HG03159 (cell line): ENCODE results near the gene GAS2L2.
"Not testable (repeated sequence)": the region's sequence is repeated elsewhere in the genome, so short reads cannot be mapped to it uniquely, and the experiment has no call there.

ENCODE experiments used
- ATAC-seq: cut with Tn5 transposase; IDR thresholded peaks from one replicate; pipeline ENCODE4 v1.9.1; 2021; ENCODE audit warnings: mild to moderate bottlenecking, moderate library complexity; ENCODE audit not compliant: unreplicated experiment

The GAS2L2 gene

GRCh38 chr17:35730400-35731005 lies 22.5 kb downstream of the GAS2L2 start:
- no peak for ATAC-seq

DNA sequence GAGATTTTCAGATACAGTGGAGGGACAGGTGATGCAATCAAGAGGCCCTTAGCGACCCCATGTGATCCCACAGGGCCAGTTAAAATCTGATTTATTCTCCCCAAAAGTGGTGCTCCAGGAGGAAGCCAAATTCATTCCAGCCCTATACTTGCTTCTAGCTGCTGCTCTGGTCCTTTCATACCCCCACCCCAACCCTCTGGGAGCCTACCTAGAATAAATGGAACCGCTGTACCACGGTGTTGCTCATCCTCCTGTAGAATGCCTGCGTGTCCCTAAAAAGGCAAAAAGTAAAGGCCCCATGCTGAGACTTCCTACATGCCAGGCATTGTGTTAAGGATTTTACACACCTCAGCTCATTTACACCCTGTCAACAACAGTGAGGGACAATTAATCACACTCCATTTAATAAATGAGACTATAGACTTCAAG lies 23.6 kb downstream of the GAS2L2 start:
- no peak for ATAC-seq

DNA sequence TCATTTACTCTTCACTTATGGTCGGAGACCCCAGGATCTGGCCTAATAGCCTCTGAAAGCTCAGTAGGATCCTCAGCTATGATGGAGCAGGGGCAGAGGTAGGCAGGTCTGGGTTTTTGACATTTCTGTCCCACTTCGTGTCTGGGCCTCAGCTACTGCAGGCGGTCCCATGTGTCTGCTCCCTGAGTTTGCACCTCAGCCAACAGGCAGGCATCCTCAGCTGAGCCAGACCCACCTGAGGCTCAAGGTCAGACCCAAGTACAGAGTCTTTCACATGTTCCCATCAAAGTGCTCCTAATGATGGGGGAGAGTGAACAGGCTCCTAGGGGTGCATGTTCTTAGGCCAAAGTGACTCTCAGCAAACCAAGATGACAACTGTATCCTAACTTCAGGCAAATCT lies 24.5 kb downstream of the GAS2L2 start:
- ATAC-seq: no peak

- no peak for ATAC-seq
Measured at GRCh38 chr17:35727635-35728034, 25.4 kb downstream of the GAS2L2 start.

- no peak for ATAC-seq
Measured at GRCh38 chr17:35726953-35727460, 26.0 kb downstream of the GAS2L2 start.

- no peak for ATAC-seq
Measured at GRCh38 chr17:35726127-35726952, 26.7 kb downstream of the GAS2L2 start.

GRCh38 chr17:35725802-35726126 lies 27.3 kb downstream of the GAS2L2 start:
- no peak for ATAC-seq

DNA sequence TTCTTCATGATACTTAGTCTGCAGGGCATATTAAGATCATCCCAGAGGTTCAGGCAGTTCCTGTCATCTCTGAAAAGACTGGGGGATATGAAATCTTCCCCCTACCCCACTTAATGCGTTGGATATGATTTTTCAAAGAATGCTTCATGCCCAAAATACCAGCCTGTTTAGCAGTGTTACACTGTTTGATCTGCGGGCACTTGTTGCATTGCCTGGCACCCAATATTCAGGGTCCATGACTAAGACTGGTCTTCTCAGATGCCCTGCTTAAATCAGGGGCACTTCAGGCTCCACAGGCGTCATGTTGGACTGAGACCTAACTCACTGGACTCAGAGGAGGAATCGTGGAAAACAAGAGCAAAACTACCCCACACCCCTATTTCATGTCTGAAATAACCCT lies 28.0 kb downstream of the GAS2L2 start:
- no peak for ATAC-seq

GRCh38 chr17:35723735-35724134 lies 29.3 kb downstream of the GAS2L2 start:
- ATAC-seq: no peak

DNA sequence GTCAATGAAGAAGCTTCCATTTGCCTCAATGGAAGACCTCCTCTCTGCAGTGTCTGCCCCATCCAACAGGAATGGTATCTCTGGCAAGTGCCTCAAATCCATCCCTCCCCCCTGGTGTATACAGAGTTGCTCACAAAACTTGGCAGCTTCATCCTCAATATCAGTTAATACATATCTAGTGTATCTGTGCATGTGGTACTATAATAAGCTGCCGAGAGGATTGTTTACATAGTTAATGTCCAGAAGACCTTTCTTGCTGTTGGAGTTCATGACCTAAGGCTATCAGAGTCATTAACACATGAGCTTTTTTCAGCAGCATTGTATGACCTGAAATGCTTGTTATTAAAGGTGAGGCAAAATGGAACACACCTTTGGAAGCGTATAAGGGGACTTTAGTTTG lies 35.6 kb downstream of the GAS2L2 start:
- ATAC-seq: no peak

- ATAC-seq: no peak
Measured at GRCh38 chr17:35716897-35717465, 36.1 kb downstream of the GAS2L2 start.

DNA sequence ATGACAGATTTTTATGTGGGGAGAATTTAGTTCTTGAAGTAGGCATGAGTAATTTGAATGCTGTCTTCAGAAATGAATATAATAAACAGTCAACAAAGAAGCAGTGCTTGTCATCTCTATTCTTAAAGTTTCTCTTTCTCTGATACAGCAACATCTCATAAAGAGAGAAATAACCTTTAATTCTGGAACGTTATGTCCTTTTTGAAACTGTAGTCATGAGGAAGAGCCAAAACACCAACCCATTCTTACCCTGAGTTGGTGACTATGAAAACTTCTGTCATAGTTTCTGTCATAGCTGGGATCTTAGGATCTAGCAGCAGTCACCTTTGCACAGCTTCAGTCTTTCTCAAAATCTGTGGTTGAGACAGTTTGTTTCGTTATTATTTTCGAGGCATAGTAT lies 36.9 kb downstream of the GAS2L2 start:
- ATAC-seq: no peak

GRCh38 chr17:35715416-35715815 lies 37.6 kb downstream of the GAS2L2 start:
- ATAC-seq: no peak

GRCh38 chr17:35714988-35715387 lies 38.1 kb downstream of the GAS2L2 start:
- ATAC-seq: no peak

- no peak for ATAC-seq
Measured at GRCh38 chr17:35713069-35713728, 39.8 kb downstream of the GAS2L2 start.

- ATAC-seq: no peak
Measured at GRCh38 chr17:35710950-35711349, 42.1 kb downstream of the GAS2L2 start.

- no peak for ATAC-seq
Measured at GRCh38 chr17:35709874-35710273, 43.2 kb downstream of the GAS2L2 start.

DNA sequence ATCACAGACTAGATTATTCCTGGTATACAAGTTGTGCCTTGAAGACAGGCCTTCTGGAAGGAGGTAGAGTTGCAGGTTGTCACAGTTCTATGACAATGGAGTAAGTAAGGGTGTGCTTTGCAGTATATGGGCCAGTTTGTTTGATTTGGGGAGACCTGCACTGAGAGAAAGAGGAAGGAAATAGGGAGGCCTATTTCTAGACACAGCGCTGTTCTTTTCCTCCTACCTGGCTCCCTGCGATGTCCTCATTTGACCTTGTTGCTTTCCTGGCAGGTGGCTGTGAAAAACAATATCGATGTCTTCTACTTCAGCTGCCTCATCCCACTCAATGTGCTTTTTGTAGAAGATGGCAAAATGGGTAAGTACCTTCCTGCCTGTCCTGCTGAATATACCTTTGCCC lies 44.1 kb downstream of the GAS2L2 start:
- ATAC-seq: no peak

- no peak for ATAC-seq
Measured at GRCh38 chr17:35708149-35708548, 44.9 kb downstream of the GAS2L2 start.

- ATAC-seq: no peak
Measured at GRCh38 chr17:35705705-35706104, 47.3 kb downstream of the GAS2L2 start.

DNA sequence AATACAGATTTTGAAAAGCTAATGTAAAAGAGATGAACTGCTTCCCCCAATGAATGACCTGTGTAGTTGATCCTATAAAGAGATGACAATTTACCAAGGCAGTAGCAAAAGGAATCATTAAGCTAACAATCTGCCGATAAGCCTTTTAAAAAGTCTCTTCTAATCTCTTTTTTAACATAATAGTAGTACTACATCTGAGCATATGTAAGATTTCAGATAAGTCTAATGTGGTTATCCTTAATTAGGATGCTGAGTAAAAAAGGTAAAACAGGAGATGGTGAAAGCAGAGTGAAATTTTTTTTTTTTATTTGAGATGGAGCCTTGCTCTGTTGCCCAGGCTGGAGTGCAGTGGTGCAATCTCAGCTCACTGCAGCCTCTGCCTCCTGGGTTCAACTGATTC lies 47.8 kb downstream of the GAS2L2 start:
- ATAC-seq: no peak

DNA sequence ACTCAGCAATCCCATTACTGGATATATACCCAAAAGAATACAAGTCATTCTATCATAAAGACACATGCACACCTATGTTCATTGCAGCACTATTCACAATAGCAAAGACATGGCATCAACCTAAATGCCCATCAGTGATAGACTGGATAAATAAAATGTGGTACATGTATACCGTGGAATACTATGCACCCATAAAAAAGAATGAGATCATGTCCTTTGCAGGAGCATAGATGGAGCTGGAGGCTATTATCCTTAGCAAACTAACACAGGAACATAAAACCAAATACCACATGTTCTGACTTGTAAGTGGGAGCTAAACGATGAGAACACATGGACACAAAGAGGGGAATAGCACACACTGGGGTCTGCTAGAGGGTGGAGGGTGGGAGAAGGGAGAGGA lies 49.7 kb downstream of the GAS2L2 start:
- ATAC-seq: not testable (repeated sequence)
